ENCODE measurements around the gene RUNX3. TPM values are rescaled to one million over a fixed set of nuclear protein-coding genes. Genes with fewer than 3 reads are reported as not detected.

Gene RUNX3
- total RNA-seq, 1 experiment from 2014 or later, result 1.1 TPM

- intact Hi-C loops (cut with micrococcal nuclease; ENCODE audit: unreplicated experiment), result no loop called here
- POLR2A ChIA-PET, result no interaction called here
These were observed 45.3 kb upstream of the RUNX3 start for GRCh38 chr1:24975391-24975790.

GRCh38 chr1:24973315-24973714 is 43.2 kb upstream of the RUNX3 start:
- no peaks in the 10 kb centered on the region for H3K4me1 ChIP-seq
- no peak for TF ChIP-seq CTCF (IDR thresholded peaks at IDR 0.05; ENCODE audit: insufficient read depth in 1 of 2, low read depth in 1 of 2, low read length in 1 of 2, severe bottlenecking in 1 of 2, unreplicated experiment in 1 of 2)
- no peak for DNase-seq
- Mint-ChIP-seq H3K4me1 (ENCODE audit: low read depth, unreplicated experiment) (no peaks in the 10 kb centered on the region), H3K36me3 (ENCODE audit: insufficient read depth, unreplicated experiment) (no peaks in the 10 kb centered on the region), H3K27ac (ENCODE audit: unreplicated experiment) (no peak overlapping the region), H3K4me3 (ENCODE audit: unreplicated experiment) (no peak overlapping the region), H3K9me3 (ENCODE audit: unreplicated experiment) (peaks cover 34% of the 10 kb centered on the region), H3K27me3 (ENCODE audit: insufficient read depth, unreplicated experiment) (no peaks in the 10 kb centered on the region)
- ChIA-PET POLR2A (interaction anchor here (0.5 kb wide), 1 partner anchor 1063 kb away, joined by 3 read pairs; no protein-coding TSS in a partner anchor), CTCF (no interaction called here)
- intact Hi-C loops (cut with micrococcal nuclease; ENCODE audit: unreplicated experiment), result no loop called here
- BruUV-seq (replicated peaks), result no TSS peak
- H3K36me3 ChIP-seq (ENCODE audit: control insufficient read depth, insufficient read depth, low read length), result no peaks in the 10 kb centered on the region
- H3K27me3 ChIP-seq (replicated peaks; ENCODE audit: control insufficient read depth, insufficient read depth, low read length), result no peaks in the 10 kb centered on the region
- H3K9me3 ChIP-seq, result peaks cover 11% of the 10 kb centered on the region
- H3K4me3 ChIP-seq (ENCODE audit: low read depth, low read length), result no peak overlapping the region

More at GRCh38 chr1:24975391-24975790, 45.3 kb upstream of the RUNX3 start:
- no peaks in the 10 kb centered on the region for H3K36me3 ChIP-seq (ENCODE audit: control insufficient read depth, insufficient read depth, low read length)
- H3K4me3 ChIP-seq (ENCODE audit: low read depth, low read length), result no peak overlapping the region
- Mint-ChIP-seq H3K4me3 (ENCODE audit: unreplicated experiment) (no peak overlapping the region), H3K27ac (ENCODE audit: unreplicated experiment) (no peak overlapping the region), H3K27me3 (ENCODE audit: insufficient read depth, unreplicated experiment) (no peaks in the 10 kb centered on the region), H3K36me3 (ENCODE audit: insufficient read depth, unreplicated experiment) (no peaks in the 10 kb centered on the region), H3K4me1 (ENCODE audit: low read depth, unreplicated experiment) (no peaks in the 10 kb centered on the region), H3K9me3 (ENCODE audit: unreplicated experiment) (peaks cover 45% of the 10 kb centered on the region)
- no peak for DNase-seq
- no peak for TF ChIP-seq CTCF (IDR thresholded peaks at IDR 0.05; ENCODE audit: insufficient read depth in 1 of 2, low read depth in 1 of 2, low read length in 1 of 2, severe bottlenecking in 1 of 2, unreplicated experiment in 1 of 2)
- H3K4me1 ChIP-seq, result no peaks in the 10 kb centered on the region
- BruUV-seq (replicated peaks), result no TSS peak
- H3K27me3 ChIP-seq (replicated peaks; ENCODE audit: control insufficient read depth, insufficient read depth, low read length), result no peaks in the 10 kb centered on the region
- H3K9me3 ChIP-seq, result peaks cover 11% of the 10 kb centered on the region
- CTCF ChIA-PET, result no interaction called here

GRCh38 chr1:24972915-24973242 is 42.8 kb upstream of the RUNX3 start:
- no peak overlapping the region for H3K27ac Mint-ChIP-seq (ENCODE audit: unreplicated experiment)
- CTCF ChIA-PET, result no interaction called here
- POLR2A ChIA-PET, result interaction anchor here (0.5 kb wide), 1 partner anchor 1063 kb away, joined by 3 read pairs; no protein-coding TSS in a partner anchor

More at GRCh38 chr1:24972915-24973242, 42.8 kb upstream of the RUNX3 start:
- Mint-ChIP-seq H3K36me3 (ENCODE audit: insufficient read depth, unreplicated experiment) (no peaks in the 10 kb centered on the region), H3K9me3 (ENCODE audit: unreplicated experiment) (peaks cover 34% of the 10 kb centered on the region), H3K27me3 (ENCODE audit: insufficient read depth, unreplicated experiment) (no peaks in the 10 kb centered on the region), H3K4me3 (ENCODE audit: unreplicated experiment) (no peak overlapping the region), H3K4me1 (ENCODE audit: low read depth, unreplicated experiment) (no peaks in the 10 kb centered on the region)
- H3K9me3 ChIP-seq, result peaks cover 11% of the 10 kb centered on the region
- no peak for TF ChIP-seq CTCF (IDR thresholded peaks at IDR 0.05; ENCODE audit: insufficient read depth in 1 of 2, low read depth in 1 of 2, low read length in 1 of 2, severe bottlenecking in 1 of 2, unreplicated experiment in 1 of 2)
- DNase-seq, result no peak
- no peaks in the 10 kb centered on the region for H3K27me3 ChIP-seq (replicated peaks; ENCODE audit: control insufficient read depth, insufficient read depth, low read length)
- H3K36me3 ChIP-seq (ENCODE audit: control insufficient read depth, insufficient read depth, low read length), result no peaks in the 10 kb centered on the region
- intact Hi-C loops (cut with micrococcal nuclease; ENCODE audit: unreplicated experiment), result no loop called here
- no TSS peak for BruUV-seq (replicated peaks)
- no peak overlapping the region for H3K4me3 ChIP-seq (ENCODE audit: low read depth, low read length)
- no peaks in the 10 kb centered on the region for H3K4me1 ChIP-seq

Measured in Caco-2 (cell line).